ENCODE measurements around the gene EIF6.

- no peak for TF ChIP-seq CTCF (IDR thresholded peaks at IDR 0.05)
- TF ChIP-seq POLR2A (IDR thresholded peaks at IDR 0.05) = no peak
These were observed 44.3 kb downstream of the EIF6 start for GRCh38 chr20:35240083-35240810.

Measured in adrenal gland (tissue), 5 donors.